Bronchial epithelial cell (primary cell): ENCODE data around the gene RPS6KA2. TPM values are rescaled to one million over a fixed set of nuclear protein-coding genes. Genes with fewer than 3 reads are reported as not detected.

Experiments
- DNase-seq: peaks from one replicate; pipeline ENCODE4 v3.0.0-alpha.2; 2010; ENCODE audit warnings: low read depth
- FAIRE-seq: peaks from 2 replicates; lab custom pipeline; 2011; peaks lifted over from hg19 to GRCh38; lab: Jason Lieb, UNC
- H3K27me3 ChIP-seq: 2 replicates; pipeline ENCODE4 v1.5.1; 2011; ENCODE audit warnings: low read length; ENCODE audit not compliant: control insufficient read depth, insufficient read depth
- H3K36me3 ChIP-seq: 2 replicates; pipeline ENCODE4 v1.5.1; 2011; ENCODE audit warnings: low read length; ENCODE audit not compliant: control insufficient read depth, insufficient read depth
- H3K4me3 ChIP-seq: 2 replicates; pipeline ENCODE4 v1.5.1; 2011; ENCODE audit warnings: mild to moderate bottlenecking, low read depth, low read length, control low read depth
- CTCF ChIP-seq: IDR thresholded peaks from 2 replicates; pipeline ENCODE4 v1.5.1; 2011; ENCODE audit warnings: mild to moderate bottlenecking, moderate library complexity, low read length, control low read depth, inconsistent platforms; ENCODE audit not compliant: insufficient read depth, severe bottlenecking
- total RNA-seq: library from RNA; depleted of rRNA; stranded (reverse); fragments of >200 nt; gene quantifications from 2 replicates; pipeline ENCODE4 v1.2.1, GENCODE V29; 2014

The RPS6KA2 gene
- total RNA-seq, 1 donor from 2014 or later: 42.6 TPM

- no peaks in the 10 kb centered on the region for H3K36me3 ChIP-seq
- DNase-seq (no peak), FAIRE-seq (no peak)
- H3K27me3 ChIP-seq: peaks cover 9% of the 10 kb centered on the region
- H3K4me3 ChIP-seq: no peak overlapping the region
- no peak for TF ChIP-seq CTCF
Observed at GRCh38 chr6:166655713-166656229, 28.7 kb upstream of the RPS6KA2 start.

GRCh38 chr6:166655251-166655650, 28.2 kb upstream of the RPS6KA2 start:
- H3K36me3 ChIP-seq: no peaks in the 10 kb centered on the region
- no peak overlapping the region for H3K4me3 ChIP-seq
- FAIRE-seq: no peak
- peaks cover 9% of the 10 kb centered on the region for H3K27me3 ChIP-seq
- no peak for TF ChIP-seq CTCF
- no peak for DNase-seq

GRCh38 chr6:166654573-166654972, 27.5 kb upstream of the RPS6KA2 start:
- no peak for TF ChIP-seq CTCF
- no peaks in the 10 kb centered on the region for H3K36me3 ChIP-seq
- no peak for FAIRE-seq
- H3K27me3 ChIP-seq: peaks cover 9% of the 10 kb centered on the region
- no peak for DNase-seq
- H3K4me3 ChIP-seq: no peak overlapping the region

GRCh38 chr6:166653639-166653941, 26.5 kb upstream of the RPS6KA2 start:
- FAIRE-seq (no peak), DNase-seq (no peak)
- Histone ChIP-seq H3K36me3 (no peaks in the 10 kb centered on the region), H3K4me3 (no peak overlapping the region), H3K27me3 (peaks cover 9% of the 10 kb centered on the region)
- no peak for TF ChIP-seq CTCF

- no peak for TF ChIP-seq CTCF
- Histone ChIP-seq H3K27me3 (peaks cover 5% of the 10 kb centered on the region), H3K4me3 (no peak overlapping the region), H3K36me3 (no peaks in the 10 kb centered on the region)
- DNase-seq (no peak), FAIRE-seq (no peak)
Observed at GRCh38 chr6:166650824-166651807, 24.1 kb upstream of the RPS6KA2 start.
